ENCODE measurements around the gene TTC23.

DNA sequence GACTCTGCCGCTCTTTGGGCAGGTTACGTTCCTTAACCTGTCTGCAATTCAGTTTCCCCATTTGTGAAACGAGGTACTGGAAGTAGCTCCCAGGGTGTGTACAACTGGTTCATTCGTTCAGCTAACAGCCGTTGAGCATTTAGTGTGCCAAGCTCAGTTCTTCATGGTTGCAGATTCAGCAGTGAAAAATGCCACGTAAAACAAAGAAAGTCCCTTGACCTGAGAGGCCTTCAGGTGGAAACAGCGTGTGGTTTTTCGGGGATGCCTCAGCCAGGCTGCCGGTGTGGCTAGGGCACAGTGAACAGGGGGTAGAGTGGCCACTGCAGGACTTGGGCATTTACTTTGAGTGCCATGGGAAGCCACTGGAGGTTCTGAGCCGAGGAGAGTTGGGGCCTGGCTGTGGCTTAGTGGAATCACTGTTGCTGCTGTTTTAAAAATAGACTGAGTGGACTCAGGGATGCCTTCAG is 139.8 kb downstream of the TTC23 start:
- TF ChIP-seq, protein P1, sequence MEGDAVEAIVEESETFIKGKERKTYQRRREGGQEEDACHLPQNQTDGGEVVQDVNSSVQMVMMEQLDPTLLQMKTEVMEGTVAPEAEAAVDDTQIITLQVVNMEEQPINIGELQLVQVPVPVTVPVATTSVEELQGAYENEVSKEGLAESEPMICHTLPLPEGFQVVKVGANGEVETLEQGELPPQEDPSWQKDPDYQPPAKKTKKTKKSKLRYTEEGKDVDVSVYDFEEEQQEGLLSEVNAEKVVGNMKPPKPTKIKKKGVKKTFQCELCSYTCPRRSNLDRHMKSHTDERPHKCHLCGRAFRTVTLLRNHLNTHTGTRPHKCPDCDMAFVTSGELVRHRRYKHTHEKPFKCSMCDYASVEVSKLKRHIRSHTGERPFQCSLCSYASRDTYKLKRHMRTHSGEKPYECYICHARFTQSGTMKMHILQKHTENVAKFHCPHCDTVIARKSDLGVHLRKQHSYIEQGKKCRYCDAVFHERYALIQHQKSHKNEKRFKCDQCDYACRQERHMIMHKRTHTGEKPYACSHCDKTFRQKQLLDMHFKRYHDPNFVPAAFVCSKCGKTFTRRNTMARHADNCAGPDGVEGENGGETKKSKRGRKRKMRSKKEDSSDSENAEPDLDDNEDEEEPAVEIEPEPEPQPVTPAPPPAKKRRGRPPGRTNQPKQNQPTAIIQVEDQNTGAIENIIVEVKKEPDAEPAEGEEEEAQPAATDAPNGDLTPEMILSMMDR (IDR thresholded peaks at IDR 0.05) = no peak
- TF ChIP-seq EZH2phosphoT487 (IDR thresholded peaks at IDR 0.05) = no peak

Measured in neural progenitor cell (in vitro differentiated cells).